H9 (cell line): ENCODE measurements around the gene GGT7. TPM values are rescaled to one million over a fixed set of nuclear protein-coding genes. Genes with fewer than 3 reads are reported as not detected.

Experiments
- DNase-seq: peaks from one replicate; pipeline ENCODE4 v3.0.0-alpha.2; 2017
- H2AFZ ChIP-seq: one replicate; pipeline ENCODE4 v1.6.1; 2013; ENCODE audit warnings: mild to moderate bottlenecking, low read length, control low read depth, moderate library complexity
- H2AK5ac ChIP-seq: 2 replicates; pipeline ENCODE4 v1.6.1; 2013; ENCODE audit warnings: low read length, control low read depth, mixed read lengths; ENCODE audit not compliant: insufficient read length
- H2BK120ac ChIP-seq: one replicate; pipeline ENCODE4 v1.6.1; 2013; ENCODE audit warnings: low read depth, mild to moderate bottlenecking, low read length, control low read depth, inconsistent platforms; ENCODE audit not compliant: poor library complexity, severe bottlenecking
- H2BK12ac ChIP-seq: 2 replicates; pipeline ENCODE4 v1.6.1; 2013; ENCODE audit warnings: low read length, control low read depth, mixed read lengths, low read depth; ENCODE audit not compliant: insufficient read length
- H2BK15ac ChIP-seq: 2 replicates; pipeline ENCODE4 v1.6.1; 2013; ENCODE audit warnings: low read depth, low read length, control low read depth
- H2BK20ac ChIP-seq: one replicate; pipeline ENCODE4 v1.6.1; 2013; ENCODE audit warnings: low read depth, mild to moderate bottlenecking, low read length, control low read depth, inconsistent platforms; ENCODE audit not compliant: poor library complexity, severe bottlenecking
- H2BK5ac ChIP-seq: 2 replicates; pipeline ENCODE4 v1.6.1; 2013; ENCODE audit warnings: low read length, control low read depth, mixed read lengths; ENCODE audit not compliant: insufficient read length
- H3K14ac ChIP-seq: 2 replicates; pipeline ENCODE4 v1.6.1; 2013; ENCODE audit warnings: low read length, control low read depth; ENCODE audit not compliant: insufficient read depth
- H3K18ac ChIP-seq: 2 replicates; pipeline ENCODE4 v1.6.1; 2013; ENCODE audit warnings: low read depth, mild to moderate bottlenecking, mixed read lengths, low read length, control low read depth; ENCODE audit not compliant: insufficient read length
- H3K23ac ChIP-seq: 2 replicates; pipeline ENCODE4 v1.6.1; 2013; ENCODE audit warnings: low read length, control low read depth, mixed read lengths, low read depth; ENCODE audit not compliant: insufficient read length
- H3K23me2 ChIP-seq: 2 replicates; pipeline ENCODE4 v1.6.1; 2013; ENCODE audit warnings: low read depth, mild to moderate bottlenecking, mixed read lengths, low read length, control low read depth; ENCODE audit not compliant: insufficient read length, poor library complexity, severe bottlenecking
- H3K27ac ChIP-seq: 2 replicates; pipeline ENCODE4 v1.5.1; 2013; ENCODE audit warnings: low read length, control low read depth, mixed read lengths, low read depth; ENCODE audit not compliant: insufficient read length
- H3K27me3 ChIP-seq: 2 replicates; pipeline ENCODE4 v1.6.1; 2013; ENCODE audit warnings: low read length, control low read depth, inconsistent platforms; ENCODE audit not compliant: insufficient read depth
- H3K4ac ChIP-seq: 2 replicates; pipeline ENCODE4 v1.6.1; 2013; ENCODE audit warnings: low read depth, mild to moderate bottlenecking, control low read depth, inconsistent platforms, low read length, moderate library complexity
- H3K4me1 ChIP-seq: 2 replicates; pipeline ENCODE4 v1.6.1; 2013; ENCODE audit warnings: low read length, control low read depth, inconsistent platforms; ENCODE audit not compliant: insufficient read depth
- H3K4me2 ChIP-seq: 2 replicates; pipeline ENCODE4 v1.6.1; 2013; ENCODE audit warnings: low read length, control low read depth, mixed read lengths; ENCODE audit not compliant: insufficient read length, insufficient read depth
- H3K56ac ChIP-seq: 2 replicates; pipeline ENCODE4 v1.6.1; 2013; ENCODE audit warnings: low read depth, mild to moderate bottlenecking, mixed read lengths, low read length, control low read depth; ENCODE audit not compliant: insufficient read length
- H3K79me1 ChIP-seq: 2 replicates; pipeline ENCODE4 v1.6.1; 2013; ENCODE audit warnings: low read depth, mild to moderate bottlenecking, moderate library complexity, low read length, control low read depth, inconsistent platforms; ENCODE audit not compliant: insufficient read depth, poor library complexity, severe bottlenecking
- H3K79me2 ChIP-seq: 2 replicates; pipeline ENCODE4 v1.6.1; 2013; ENCODE audit warnings: low read length, control low read depth, inconsistent platforms; ENCODE audit not compliant: insufficient read depth
- H3K9ac ChIP-seq: 2 replicates; pipeline ENCODE4 v1.6.1; 2013; ENCODE audit warnings: low read length, control low read depth, mixed read lengths; ENCODE audit not compliant: insufficient read length; ENCODE audit errors: extremely low read depth
- H3K9me3 ChIP-seq: one replicate; pipeline ENCODE4 v1.6.1; 2013; ENCODE audit warnings: low read depth, low read length, inconsistent platforms; ENCODE audit not compliant: control insufficient read depth
- H3T11ph ChIP-seq: one replicate; pipeline ENCODE4 v1.6.1; 2013; ENCODE audit warnings: mild to moderate bottlenecking, low read length, control low read depth, inconsistent platforms
- H4K20me1 ChIP-seq: one replicate; pipeline ENCODE4 v1.6.1; 2013; ENCODE audit not compliant: control insufficient read depth, insufficient read length, insufficient read depth
- H4K5ac ChIP-seq: 2 replicates; pipeline ENCODE4 v1.6.1; 2013; ENCODE audit warnings: low read depth, mild to moderate bottlenecking, mixed read lengths, low read length, control low read depth; ENCODE audit not compliant: insufficient read length
- H4K8ac ChIP-seq: replicated peaks from 2 replicates; pipeline ENCODE4 v1.6.1; 2013; ENCODE audit warnings: low read length, control low read depth, mixed read lengths, low read depth; ENCODE audit not compliant: insufficient read length
- H4K91ac ChIP-seq: 2 replicates; pipeline ENCODE4 v1.6.1; 2013; ENCODE audit warnings: low read depth, mild to moderate bottlenecking, moderate library complexity, mixed read lengths, low read length, control low read depth; ENCODE audit not compliant: insufficient read length
- H3K27ac Mint-ChIP-seq, 3 experiments: 2 replicates in 2 of 3; 3 replicates in 1 of 3; pipeline ENCODE4 v1.8.0; 2020 to 2021; ENCODE audit warnings: mixed read lengths in 3 of 3, mild to moderate bottlenecking in 1 of 3, moderate library complexity in 1 of 3
- H3K27me3 Mint-ChIP-seq: 2 replicates; pipeline ENCODE4 v1.8.0; 2021; ENCODE audit warnings: low read depth, mild to moderate bottlenecking, moderate library complexity, mixed read lengths
- H3K36me3 Mint-ChIP-seq, 3 experiments: 2 replicates in 2 of 3; 3 replicates in 1 of 3; pipeline ENCODE4 v1.8.0; 2020 to 2021; ENCODE audit warnings: low read depth in 3 of 3, mixed read lengths in 3 of 3; ENCODE audit not compliant: insufficient read depth in 1 of 3
- H3K4me1 Mint-ChIP-seq, 2 experiments: 2 replicates each; pipeline ENCODE4 v1.8.0; 2020; ENCODE audit warnings: mixed read lengths in 2 of 2
- H3K4me3 Mint-ChIP-seq, 2 experiments: 2 replicates in 1 of 2; 3 replicates in 1 of 2; pipeline ENCODE4 v1.8.0; 2020 to 2021; ENCODE audit warnings: mild to moderate bottlenecking in 2 of 2, mixed read lengths in 2 of 2, moderate library complexity in 1 of 2
- H3K9me3 Mint-ChIP-seq, 2 experiments: 2 replicates in 1 of 2; 3 replicates in 1 of 2; pipeline ENCODE4 v1.8.0; 2020; ENCODE audit warnings: mild to moderate bottlenecking in 2 of 2, mixed read lengths in 2 of 2, moderate library complexity in 1 of 2
- WGBS: extraction: QIAGEN DNeasy Blood & Tissue Kit; methylation state at CpG from one replicate; pipeline ENCODE4 v1.1.7; 2013; ENCODE audit warnings: missing lambda C conversion rate, low lambda C conversion rate, mixed read lengths; ENCODE audit not compliant: insufficient read length; ENCODE audit errors: extremely low coverage; 5-methylcytosine and 5-hydroxymethylcytosine counted together
- total RNA-seq: library from RNA; stranded (reverse); gene quantifications from 2 replicates; pipeline ENCODE4 v1.2.1, GENCODE V29; 2021
- TF ChIP-seq, protein P1 (sequence below): fragments of 200-600 bp; sonication (generic); conservative IDR thresholded peaks from 3 replicates; pipeline ENCODE4 v1.8.0; 2021; ENCODE audit warnings: antibody characterized with exemption, mild to moderate bottlenecking

GGT7 gene
- total RNA-seq, 1 experiment from 2014 or later, result 38.6 TPM

DNA sequence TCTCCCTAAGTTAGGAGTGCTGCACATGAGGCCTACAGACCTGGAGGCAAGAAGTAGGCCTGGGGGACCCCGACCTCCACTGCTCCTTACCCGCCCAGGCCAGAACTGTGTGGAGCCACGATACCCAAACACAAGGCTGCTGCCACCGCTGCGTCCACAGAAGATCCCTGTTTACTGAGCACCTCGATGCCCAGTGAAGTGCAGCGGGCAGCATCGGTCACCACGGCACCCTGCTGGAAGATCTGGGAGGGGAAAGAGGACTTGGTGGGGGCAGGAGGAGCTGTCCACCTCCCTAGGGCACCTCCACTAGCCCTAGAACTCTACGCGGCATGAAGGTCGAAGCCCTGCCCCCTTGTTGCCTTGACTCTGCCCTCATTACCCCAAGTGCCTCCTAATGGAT lies 9.9 kb downstream of the GGT7 start:
- H3K4me3 Mint-ChIP-seq, result 0 out of 5 replicates have a peak overlapping the region, but pooled peaks of 1 of the 2 experiments have one; percentile 1
- no peak overlapping the region for H3T11ph ChIP-seq
- H3K18ac ChIP-seq, result no peak overlapping the region
- H2BK120ac ChIP-seq, result no peak overlapping the region
- no peak overlapping the region for H2BK15ac ChIP-seq
- H3K9ac ChIP-seq, result no peak overlapping the region
- H3K79me1 ChIP-seq, result no peaks in the 10 kb centered on the region
- H4K20me1 ChIP-seq, result no peaks in the 10 kb centered on the region
- no peaks in the 10 kb centered on the region for H3K9me3 ChIP-seq
- no peak overlapping the region for H3K4ac ChIP-seq
- TF ChIP-seq, protein P1, sequence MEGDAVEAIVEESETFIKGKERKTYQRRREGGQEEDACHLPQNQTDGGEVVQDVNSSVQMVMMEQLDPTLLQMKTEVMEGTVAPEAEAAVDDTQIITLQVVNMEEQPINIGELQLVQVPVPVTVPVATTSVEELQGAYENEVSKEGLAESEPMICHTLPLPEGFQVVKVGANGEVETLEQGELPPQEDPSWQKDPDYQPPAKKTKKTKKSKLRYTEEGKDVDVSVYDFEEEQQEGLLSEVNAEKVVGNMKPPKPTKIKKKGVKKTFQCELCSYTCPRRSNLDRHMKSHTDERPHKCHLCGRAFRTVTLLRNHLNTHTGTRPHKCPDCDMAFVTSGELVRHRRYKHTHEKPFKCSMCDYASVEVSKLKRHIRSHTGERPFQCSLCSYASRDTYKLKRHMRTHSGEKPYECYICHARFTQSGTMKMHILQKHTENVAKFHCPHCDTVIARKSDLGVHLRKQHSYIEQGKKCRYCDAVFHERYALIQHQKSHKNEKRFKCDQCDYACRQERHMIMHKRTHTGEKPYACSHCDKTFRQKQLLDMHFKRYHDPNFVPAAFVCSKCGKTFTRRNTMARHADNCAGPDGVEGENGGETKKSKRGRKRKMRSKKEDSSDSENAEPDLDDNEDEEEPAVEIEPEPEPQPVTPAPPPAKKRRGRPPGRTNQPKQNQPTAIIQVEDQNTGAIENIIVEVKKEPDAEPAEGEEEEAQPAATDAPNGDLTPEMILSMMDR, result no peak
- no peak overlapping the region for H3K14ac ChIP-seq
- WGBS, result no CpG with 5 or more reads among the region's 12 CpGs
- H4K5ac ChIP-seq, result no peak overlapping the region
- H2AFZ ChIP-seq, result no peak overlapping the region
- H3K27me3 Mint-ChIP-seq, result no peaks in the 10 kb centered on the region
- no peak overlapping the region for H2BK20ac ChIP-seq
- H2BK5ac ChIP-seq, result no peak overlapping the region
- H3K27ac Mint-ChIP-seq, result peak overlapping the region in 2 of 3 experiments; percentile 19 to 87; a peak in 3 of 7 replicates
- no peak overlapping the region for H4K91ac ChIP-seq
- no peak for DNase-seq
- H3K23me2 ChIP-seq, result no peaks in the 10 kb centered on the region
- no peaks in the 10 kb centered on the region for H3K27me3 ChIP-seq
- no peak overlapping the region for H4K8ac ChIP-seq
- H3K23ac ChIP-seq, result no peak overlapping the region
- no peak overlapping the region for H3K27ac ChIP-seq
- no peaks in the 10 kb centered on the region for H3K9me3 Mint-ChIP-seq
- H3K79me2 ChIP-seq, result no peaks in the 10 kb centered on the region
- no peak overlapping the region for H2BK12ac ChIP-seq
- H3K4me1 Mint-ChIP-seq, result peaks cover 8% of the 10 kb centered on the region in 2 experiments
- no peak overlapping the region for H2AK5ac ChIP-seq
- peaks cover 9 to 47% (median 20%) of the 10 kb centered on the region in 3 experiments; a peak in 6 of 7 replicates for H3K36me3 Mint-ChIP-seq
- H3K4me2 ChIP-seq, result no peak overlapping the region
- no peaks in the 10 kb centered on the region for H3K4me1 ChIP-seq
- no peak overlapping the region for H3K56ac ChIP-seq
